ENCODE results near the gene PKD2. TPM values are rescaled to one million over a fixed set of nuclear protein-coding genes. Genes with fewer than 3 reads are reported as not detected.

PKD2 gene
- total RNA-seq, 1 experiment from 2014 or later, result 38.4 TPM

GRCh38 chr4:88041626-88042025 is 34.2 kb downstream of the PKD2 start:
- H3K4me3 Mint-ChIP-seq, result no peak overlapping the region
- Histone ChIP-seq H4K20me1 (ENCODE audit: control insufficient read depth, insufficient read depth, insufficient read length) (no peaks in the 10 kb centered on the region), H3K23ac (ENCODE audit: insufficient read length, low read depth, low read length) (no peak overlapping the region), H3K79me2 (ENCODE audit: insufficient read depth, low read length) (no peaks in the 10 kb centered on the region), H2BK20ac (ENCODE audit: low read depth, low read length, poor library complexity, severe bottlenecking) (no peak overlapping the region), H2AFZ (ENCODE audit: low read length) (no peak overlapping the region), H3K4me2 (ENCODE audit: insufficient read depth, insufficient read length, low read length) (no peak overlapping the region), H3K4ac (ENCODE audit: low read depth, low read length) (no peak overlapping the region), H3K23me2 (ENCODE audit: insufficient read length, low read depth, low read length, poor library complexity, severe bottlenecking) (no peaks in the 10 kb centered on the region), H3K4me1 (ENCODE audit: insufficient read depth, low read length) (no peaks in the 10 kb centered on the region), H3K9me3 (ENCODE audit: control insufficient read depth, low read depth, low read length) (no peaks in the 10 kb centered on the region), H4K91ac (ENCODE audit: insufficient read length, low read depth, low read length) (no peak overlapping the region), H4K8ac (replicated peaks; ENCODE audit: insufficient read length, low read depth, low read length) (no peak overlapping the region), H3K27ac (ENCODE audit: insufficient read length, low read depth, low read length) (no peak overlapping the region), H3K27me3 (ENCODE audit: insufficient read depth, low read length) (no peaks in the 10 kb centered on the region), H2BK12ac (ENCODE audit: insufficient read length, low read depth, low read length) (no peak overlapping the region), H2BK15ac (ENCODE audit: low read depth, low read length) (no peak overlapping the region), H4K5ac (ENCODE audit: insufficient read length, low read depth, low read length) (no peak overlapping the region), H3K79me1 (ENCODE audit: insufficient read depth, low read depth, low read length, poor library complexity, severe bottlenecking) (no peaks in the 10 kb centered on the region), H3K9ac (ENCODE audit: extremely low read depth, insufficient read length, low read length) (no peak overlapping the region), H3K56ac (ENCODE audit: insufficient read length, low read depth, low read length) (no peak overlapping the region), H3T11ph (ENCODE audit: low read length) (no peak overlapping the region), H3K18ac (ENCODE audit: insufficient read length, low read depth, low read length) (no peak overlapping the region), H2BK120ac (ENCODE audit: low read depth, low read length, poor library complexity, severe bottlenecking) (no peak overlapping the region), H2BK5ac (ENCODE audit: insufficient read length, low read length) (no peak overlapping the region), H2AK5ac (ENCODE audit: insufficient read length, low read length) (no peak overlapping the region), H3K14ac (ENCODE audit: insufficient read depth, low read length) (no peak overlapping the region)
- H3K9me3 Mint-ChIP-seq, result no peaks in the 10 kb centered on the region
- no peaks in the 10 kb centered on the region for H3K27me3 Mint-ChIP-seq (ENCODE audit: low read depth)
- H3K4me1 Mint-ChIP-seq, result no peaks in the 10 kb centered on the region
- H3K27ac Mint-ChIP-seq, result no peak overlapping the region
- peaks cover 30 to 58% (median 34%) of the 10 kb centered on the region in 3 experiments; a peak in 6 of 7 replicates for H3K36me3 Mint-ChIP-seq (ENCODE audit: insufficient read depth in 1 of 3, low read depth in 3 of 3)
- no peak for DNase-seq
- TF ChIP-seq CTCF (conservative IDR thresholded peaks at IDR 0.05), result no peak
- no CpG with 5 or more reads among the region's 2 CpGs for WGBS (ENCODE audit: extremely low coverage, insufficient read length, low lambda C conversion rate)
